Neural crest cell (in vitro differentiated cells): ENCODE results near the gene CUL7. TPM values are rescaled to one million over a fixed set of nuclear protein-coding genes. Genes with fewer than 3 reads are reported as not detected.

Experiments used
- DNase-seq: peaks from one replicate; pipeline ENCODE4 v3.0.0; 2021; ENCODE audit warnings: low read depth, mixed read lengths, low spot score
- H3K27ac Mint-ChIP-seq: one replicate; pipeline ENCODE4 v1.8.0; 2021; ENCODE audit warnings: mild to moderate bottlenecking, mixed read lengths; ENCODE audit not compliant: unreplicated experiment
- H3K27me3 Mint-ChIP-seq: 2 replicates; pipeline ENCODE4 v1.8.0; 2021; ENCODE audit warnings: low read depth, mild to moderate bottlenecking, mixed read lengths
- H3K36me3 Mint-ChIP-seq: 2 replicates; pipeline ENCODE4 v1.8.0; 2021; ENCODE audit warnings: low read depth, mild to moderate bottlenecking, mixed read lengths
- H3K4me1 Mint-ChIP-seq: 2 replicates; pipeline ENCODE4 v1.8.0; 2021; ENCODE audit warnings: mixed read lengths
- H3K4me3 Mint-ChIP-seq: one replicate; pipeline ENCODE4 v1.8.0; 2021; ENCODE audit warnings: mild to moderate bottlenecking, mixed read lengths
- H3K9me3 Mint-ChIP-seq: 2 replicates; pipeline ENCODE4 v1.8.0; 2021; ENCODE audit warnings: mixed read lengths
- CTCF ChIP-seq: fragments of 200-600 bp; sonication (generic); conservative IDR thresholded peaks from 2 replicates; pipeline ENCODE4 v1.5.0; 2021; ENCODE audit warnings: antibody characterized with exemption, mild to moderate bottlenecking
- total RNA-seq: library from RNA; stranded (reverse); gene quantifications from 2 replicates; pipeline ENCODE4 v1.2.1, GENCODE V29; 2021

The CUL7 gene
- total RNA-seq, 1 donor from 2014 or later = 42.9 TPM

GRCh38 chr6:43038727-43039126 is 14.9 kb downstream of the CUL7 start:
- H3K36me3 Mint-ChIP-seq = peaks cover 13% of the 10 kb centered on the region
- H3K4me1 Mint-ChIP-seq = no peaks in the 10 kb centered on the region
- no peaks in the 10 kb centered on the region for H3K27me3 Mint-ChIP-seq
- TF ChIP-seq CTCF = no peak
- H3K4me3 Mint-ChIP-seq = no peak overlapping the region
- no peaks in the 10 kb centered on the region for H3K9me3 Mint-ChIP-seq
- H3K27ac Mint-ChIP-seq = no peak overlapping the region
- no peak for DNase-seq

- Mint-ChIP-seq H3K4me1 (no peaks in the 10 kb centered on the region), H3K36me3 (peaks cover 13% of the 10 kb centered on the region), H3K9me3 (no peaks in the 10 kb centered on the region), H3K27ac (no peak overlapping the region), H3K27me3 (no peaks in the 10 kb centered on the region), H3K4me3 (no peak overlapping the region)
- no peak for TF ChIP-seq CTCF
- no peak for DNase-seq
Observed at GRCh38 chr6:43037706-43038105, 15.9 kb downstream of the CUL7 start.

- H3K27ac Mint-ChIP-seq = no peak overlapping the region
- H3K36me3 Mint-ChIP-seq = peaks cover 13% of the 10 kb centered on the region
- peak overlapping the region; percentile 22 for H3K4me3 Mint-ChIP-seq
- no peaks in the 10 kb centered on the region for H3K27me3 Mint-ChIP-seq
- no peak for DNase-seq
- no peaks in the 10 kb centered on the region for H3K9me3 Mint-ChIP-seq
- no peaks in the 10 kb centered on the region for H3K4me1 Mint-ChIP-seq
- TF ChIP-seq CTCF = no peak
Observed at GRCh38 chr6:43037197-43037596, 16.5 kb downstream of the CUL7 start.

- DNase-seq = no peak
Observed at GRCh38 chr6:43036712-43037111, 16.9 kb downstream of the CUL7 start.

GRCh38 chr6:43035495-43036194 is 18.0 kb downstream of the CUL7 start:
- Mint-ChIP-seq H3K9me3 (no peaks in the 10 kb centered on the region), H3K27ac (no peak overlapping the region), H3K4me3 (no peak overlapping the region), H3K36me3 (peaks cover 16% of the 10 kb centered on the region), H3K27me3 (no peaks in the 10 kb centered on the region), H3K4me1 (no peaks in the 10 kb centered on the region)
- no peak for TF ChIP-seq CTCF
- DNase-seq = no peak

More at GRCh38 chr6:43036712-43037111, 16.9 kb downstream of the CUL7 start:
- Mint-ChIP-seq H3K4me3 (no peak overlapping the region), H3K4me1 (no peaks in the 10 kb centered on the region), H3K9me3 (no peaks in the 10 kb centered on the region), H3K27me3 (no peaks in the 10 kb centered on the region), H3K36me3 (peaks cover 16% of the 10 kb centered on the region), H3K27ac (no peak overlapping the region)
- TF ChIP-seq CTCF = no peak
